MCF 10A (cell line): Measurements from ENCODE around the gene SCNN1G. TPM values are rescaled to one million over a fixed set of nuclear protein-coding genes. Genes with fewer than 3 reads are reported as not detected.

Source experiments
- BruUV-seq: library from RNA; stranded (reverse); fragments of 400-500 nt; replicated peaks from 2 replicates; lab custom pipeline; 2021; lab: Mats Ljungman, UMichigan
- CTCF ChIA-PET: fragments of 300-600 bp; sonication (Branson Sonifier 250); formaldehyde crosslinking; extraction: SDS; loops from one replicate; lab custom pipeline; 2021; ENCODE audit warnings: antibody characterized with exemption, inconsistent platforms; lab: Yijun Ruan, JAX
- POLR2A ChIA-PET: fragments of 300-600, 350-650 bp; sonication (Branson Sonifier 250); formaldehyde crosslinking; extraction: SDS; loops from one replicate; lab custom pipeline; 2020; ENCODE audit warnings: antibody characterized with exemption, inconsistent platforms; lab: Yijun Ruan, JAX
- DNase-seq: peaks from one replicate; pipeline ENCODE4 v3.0.0-alpha.2; 2018; ENCODE audit not compliant: unreplicated experiment
- H3K27ac Mint-ChIP-seq: one replicate; pipeline ENCODE4 v1.8.0; 2022; ENCODE audit warnings: mild to moderate bottlenecking, low read depth, mixed read lengths; ENCODE audit not compliant: unreplicated experiment
- H3K27me3 Mint-ChIP-seq: one replicate; pipeline ENCODE4 v1.8.0; 2022; ENCODE audit warnings: mixed read lengths; ENCODE audit not compliant: insufficient read depth, unreplicated experiment
- H3K36me3 Mint-ChIP-seq: one replicate; pipeline ENCODE4 v1.8.0; 2022; ENCODE audit warnings: mild to moderate bottlenecking, moderate library complexity, mixed read lengths; ENCODE audit not compliant: insufficient read depth, unreplicated experiment
- H3K4me1 Mint-ChIP-seq: one replicate; pipeline ENCODE4 v1.8.0; 2022; ENCODE audit warnings: mixed read lengths; ENCODE audit not compliant: insufficient read depth, unreplicated experiment
- H3K4me3 Mint-ChIP-seq: one replicate; pipeline ENCODE4 v1.8.0; 2022; ENCODE audit warnings: mild to moderate bottlenecking, moderate library complexity, mixed read lengths; ENCODE audit not compliant: unreplicated experiment
- H3K9me3 Mint-ChIP-seq: one replicate; pipeline ENCODE4 v1.8.0; 2022; ENCODE audit warnings: mixed read lengths; ENCODE audit not compliant: unreplicated experiment
- intact Hi-C: fragments of 100-400 bp; cut with micrococcal nuclease; formaldehyde crosslinking; loops from 2 replicates; pipeline ENCODE4 v1.14.1; 2022
- total RNA-seq: library from RNA; stranded (reverse); gene quantifications from 2 replicates; pipeline ENCODE4 v1.2.3, GENCODE V29; 2022
- TF ChIP-seq, protein P1 (sequence below): fragments of 200-600 bp; IDR thresholded peaks from one replicate; pipeline ENCODE4 v1.8.0; 2022; ENCODE audit warnings: antibody characterized with exemption, mild to moderate bottlenecking; ENCODE audit not compliant: unreplicated experiment

The SCNN1G gene
- total RNA-seq, 1 experiment from 2014 or later = 11.9 TPM

DNA sequence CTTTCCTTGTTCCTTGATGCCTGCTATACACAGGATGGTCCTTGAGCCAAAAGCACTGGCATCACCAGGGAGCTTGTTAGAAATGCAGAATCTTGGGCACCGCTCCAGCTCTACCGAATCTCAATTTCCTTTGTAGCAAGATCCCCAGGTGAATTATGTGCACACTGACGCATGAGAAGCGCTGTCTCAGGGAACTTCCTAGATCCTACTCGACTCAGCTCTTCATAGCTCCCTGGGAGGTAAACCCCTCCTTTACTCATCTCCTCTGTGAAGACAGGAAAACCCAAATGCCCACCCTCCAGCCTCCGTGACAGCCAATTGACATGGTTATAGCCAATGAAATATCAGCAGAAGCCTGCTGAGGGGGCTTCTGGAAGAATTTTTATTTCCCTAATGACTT is 37.4 kb upstream of the SCNN1G start:
- TF ChIP-seq, protein P1, sequence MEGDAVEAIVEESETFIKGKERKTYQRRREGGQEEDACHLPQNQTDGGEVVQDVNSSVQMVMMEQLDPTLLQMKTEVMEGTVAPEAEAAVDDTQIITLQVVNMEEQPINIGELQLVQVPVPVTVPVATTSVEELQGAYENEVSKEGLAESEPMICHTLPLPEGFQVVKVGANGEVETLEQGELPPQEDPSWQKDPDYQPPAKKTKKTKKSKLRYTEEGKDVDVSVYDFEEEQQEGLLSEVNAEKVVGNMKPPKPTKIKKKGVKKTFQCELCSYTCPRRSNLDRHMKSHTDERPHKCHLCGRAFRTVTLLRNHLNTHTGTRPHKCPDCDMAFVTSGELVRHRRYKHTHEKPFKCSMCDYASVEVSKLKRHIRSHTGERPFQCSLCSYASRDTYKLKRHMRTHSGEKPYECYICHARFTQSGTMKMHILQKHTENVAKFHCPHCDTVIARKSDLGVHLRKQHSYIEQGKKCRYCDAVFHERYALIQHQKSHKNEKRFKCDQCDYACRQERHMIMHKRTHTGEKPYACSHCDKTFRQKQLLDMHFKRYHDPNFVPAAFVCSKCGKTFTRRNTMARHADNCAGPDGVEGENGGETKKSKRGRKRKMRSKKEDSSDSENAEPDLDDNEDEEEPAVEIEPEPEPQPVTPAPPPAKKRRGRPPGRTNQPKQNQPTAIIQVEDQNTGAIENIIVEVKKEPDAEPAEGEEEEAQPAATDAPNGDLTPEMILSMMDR = no peak
- Mint-ChIP-seq H3K36me3 (peaks cover 9% of the 10 kb centered on the region), H3K4me1 (peaks cover 19% of the 10 kb centered on the region), H3K27me3 (no peaks in the 10 kb centered on the region), H3K27ac (peak overlapping the region; percentile 91), H3K9me3 (no peaks in the 10 kb centered on the region), H3K4me3 (peak overlapping the region; percentile 90)
- DNase-seq = peak; percentile 73
- BruUV-seq = no TSS peak
- intact Hi-C loops = no loop called here
- ChIA-PET CTCF (interaction anchor here (0.6 to 1.4 kb wide), 6 partner anchors 8 to 307 kb away, joined by 3 to 5 read pairs (median 4); no protein-coding TSS in a partner anchor), POLR2A (interaction anchor here (0.8 to 7.6 kb wide), 5 partner anchors 14 to 636 kb away, joined by 3 to 63 read pairs (median 13); no protein-coding TSS in a partner anchor)

DNA sequence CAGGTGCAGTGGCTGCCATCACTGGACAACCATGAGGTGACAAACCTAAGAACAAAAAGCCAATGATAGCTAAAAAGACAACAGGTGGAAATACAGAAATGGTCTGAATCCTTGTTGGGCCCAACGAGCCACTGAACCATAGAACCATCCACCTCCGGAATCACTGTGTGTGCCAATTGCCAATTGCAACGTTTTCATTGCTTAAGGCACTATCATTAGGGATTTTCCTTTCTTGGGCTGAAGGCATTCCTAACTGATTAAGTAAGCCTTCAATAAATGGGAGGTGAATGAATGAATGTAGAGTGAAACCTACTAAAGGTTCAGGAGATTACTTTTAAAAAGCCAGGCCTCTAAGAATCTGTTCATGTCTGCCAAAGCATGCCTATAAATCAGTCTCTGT is 36.9 kb upstream of the SCNN1G start:
- intact Hi-C loops = no loop called here
- Mint-ChIP-seq H3K27me3 (no peaks in the 10 kb centered on the region), H3K36me3 (peaks cover 9% of the 10 kb centered on the region), H3K4me1 (peaks cover 19% of the 10 kb centered on the region), H3K27ac (peak overlapping the region; percentile 91), H3K9me3 (no peaks in the 10 kb centered on the region), H3K4me3 (peak overlapping the region; percentile 90)
- POLR2A ChIA-PET = interaction anchor here (0.6 to 7.6 kb wide), 6 partner anchors 14 to 635 kb away, joined by 3 to 63 read pairs (median 12); no protein-coding TSS in a partner anchor
- BruUV-seq = no TSS peak
- CTCF ChIA-PET = interaction anchor here (0.6 to 1.4 kb wide), 7 partner anchors 9 to 306 kb away, joined by 3 to 5 read pairs (median 4); no protein-coding TSS in a partner anchor
- TF ChIP-seq, protein P1 = no peak
- peak; percentile 85 for DNase-seq

DNA sequence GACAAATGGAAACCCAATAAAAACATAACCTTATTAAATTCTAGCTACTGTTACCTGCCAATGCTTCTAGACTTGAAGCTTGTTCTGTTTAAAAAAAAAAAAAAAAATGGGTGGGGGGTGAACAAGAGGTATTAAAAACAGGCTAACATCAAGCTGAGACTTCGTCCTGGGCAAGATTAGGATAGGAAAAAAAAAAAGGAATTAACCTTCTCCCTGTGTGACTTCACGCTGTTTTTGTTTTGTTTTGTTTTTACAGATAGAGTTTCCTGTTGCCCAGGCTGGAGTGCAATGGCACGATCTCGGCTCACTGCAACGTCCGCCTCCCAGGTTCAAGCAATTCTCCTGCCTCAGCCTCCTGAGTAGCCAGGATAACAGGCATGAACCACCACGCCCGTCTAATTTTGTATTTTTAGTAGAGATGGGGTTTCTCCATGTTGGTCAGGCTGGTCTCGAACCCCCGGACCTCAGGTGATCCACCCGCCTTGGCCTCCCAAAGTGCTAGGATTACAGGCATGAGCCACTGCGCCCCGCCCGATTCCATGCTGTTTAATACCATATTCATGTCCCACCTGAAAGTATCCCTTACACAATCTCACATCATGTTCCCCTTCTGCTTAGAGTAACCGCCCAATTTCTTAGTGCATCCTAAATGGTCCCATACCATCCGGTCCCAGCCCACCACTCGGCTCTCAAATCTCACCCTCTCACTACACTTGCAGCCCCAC is 35.5 kb upstream of the SCNN1G start:
- no peaks in the 10 kb centered on the region for H3K27me3 Mint-ChIP-seq
- peaks cover 19% of the 10 kb centered on the region for H3K4me1 Mint-ChIP-seq
- no peaks in the 10 kb centered on the region for H3K9me3 Mint-ChIP-seq
- H3K27ac Mint-ChIP-seq = peak overlapping the region; percentile 91
- TF ChIP-seq, protein P1 = no peak
- DNase-seq = peak; percentile 25
- peak overlapping the region; percentile 90 for H3K4me3 Mint-ChIP-seq
- ChIA-PET CTCF (interaction anchor here (0.5 to 0.8 kb wide), 5 partner anchors 22 to 287 kb away, joined by 3 to 5 read pairs (median 3); no protein-coding TSS in a partner anchor), POLR2A (interaction anchor here (0.8 to 7.6 kb wide), 7 partner anchors 15 to 362 kb away, joined by 3 to 63 read pairs (median 4); no protein-coding TSS in a partner anchor)
- H3K36me3 Mint-ChIP-seq = peaks cover 9% of the 10 kb centered on the region
- intact Hi-C loops = no loop called here
- BruUV-seq = no TSS peak

DNA sequence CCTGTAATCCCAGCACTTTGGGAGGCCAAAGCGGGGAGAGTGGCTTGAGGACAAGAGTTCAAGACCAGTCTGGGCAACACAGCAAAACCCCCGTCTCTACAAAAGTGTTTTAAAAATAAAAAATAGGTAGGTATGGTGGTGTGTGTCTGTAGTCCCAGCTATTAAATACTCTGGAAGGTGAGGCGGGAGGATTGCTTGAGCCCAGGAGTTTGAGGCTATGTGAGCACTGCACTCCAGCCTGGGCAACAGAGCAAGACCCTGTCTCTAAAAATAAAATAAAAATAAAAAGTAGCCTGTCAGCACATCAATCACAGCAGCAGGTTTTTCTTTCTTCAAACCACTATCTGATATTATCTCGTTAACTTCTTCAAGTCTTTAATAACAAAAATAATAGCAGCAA is 34.9 kb upstream of the SCNN1G start:
- TSS peak; percentile 38 for BruUV-seq
- no peaks in the 10 kb centered on the region for H3K9me3 Mint-ChIP-seq
- DNase-seq = no peak

More for the DNA sequence above, 34.9 kb upstream of the SCNN1G start:
- POLR2A ChIA-PET = interaction anchor here (0.7 to 7.6 kb wide), 7 partner anchors 22 to 276 kb away, joined by 3 to 63 read pairs (median 4); no protein-coding TSS in a partner anchor
- H3K36me3 Mint-ChIP-seq = peaks cover 9% of the 10 kb centered on the region
- peak overlapping the region; percentile 91 for H3K27ac Mint-ChIP-seq
- H3K27me3 Mint-ChIP-seq = no peaks in the 10 kb centered on the region
- intact Hi-C loops = loop anchor here (2.0 kb wide), 1 partner anchor 75 kb away; no protein-coding TSS in a partner anchor
- peaks cover 19% of the 10 kb centered on the region for H3K4me1 Mint-ChIP-seq
- H3K4me3 Mint-ChIP-seq = peak overlapping the region; percentile 90
- TF ChIP-seq, protein P1 = no peak
- CTCF ChIA-PET = no interaction called here
